NCI-H460 (cell line): ENCODE results near the gene LSM7. TPM values are rescaled to one million over a fixed set of nuclear protein-coding genes. Genes with fewer than 3 reads are reported as not detected.

ENCODE experiments used
- DNase-seq: peaks from one replicate; pipeline ENCODE4 v3.0.0-alpha.2; 2016; ENCODE audit warnings: low read depth; ENCODE audit errors: extremely low read depth
- total RNA-seq: library from RNA; depleted of rRNA; stranded (reverse); fragments of >200 nt; shearing (Covaris generic); gene quantifications from 2 replicates; pipeline ENCODE4 v1.2.3, GENCODE V29; 2014

The LSM7 gene
- total RNA-seq, 1 experiment from 2014 or later = 125 TPM

GRCh38 chr19:2325281-2326046 is 2.9 kb downstream of the LSM7 start:
- no peak for DNase-seq

GRCh38 chr19:2324220-2324948 is 4.0 kb downstream of the LSM7 start:
- no peak for DNase-seq

GRCh38 chr19:2323707-2324106 is 4.7 kb downstream of the LSM7 start:
- no peak for DNase-seq

GRCh38 chr19:2321565-2322283 is 6.7 kb downstream of the LSM7 start:
- DNase-seq = no peak

- no peak for DNase-seq
Measured at GRCh38 chr19:2320939-2321338, 7.4 kb downstream of the LSM7 start.

GRCh38 chr19:2320049-2320448 is 8.3 kb downstream of the LSM7 start:
- no peak for DNase-seq

- no peak for DNase-seq
Measured at GRCh38 chr19:2319551-2319950, 8.8 kb downstream of the LSM7 start.

GRCh38 chr19:2318923-2319322 is 9.5 kb downstream of the LSM7 start:
- DNase-seq = no peak

GRCh38 chr19:2317756-2318155 is 10.6 kb downstream of the LSM7 start:
- DNase-seq = no peak

- no peak for DNase-seq
Measured at GRCh38 chr19:2317300-2317699, 11.1 kb downstream of the LSM7 start.

GRCh38 chr19:2315818-2316353 is 12.5 kb downstream of the LSM7 start:
- DNase-seq = peak; percentile 38

GRCh38 chr19:2315121-2315817 is 13.1 kb downstream of the LSM7 start:
- no peak for DNase-seq

- DNase-seq = no peak
Measured at GRCh38 chr19:2312820-2313501, 15.4 kb downstream of the LSM7 start.

- DNase-seq = no peak
Measured at GRCh38 chr19:2311093-2311492, 17.3 kb downstream of the LSM7 start.

GRCh38 chr19:2309734-2310362 is 18.5 kb downstream of the LSM7 start:
- no peak for DNase-seq

- no peak for DNase-seq
Measured at GRCh38 chr19:2308114-2308556, 20.3 kb downstream of the LSM7 start, which contains the start of gene LINGO3. TSS of gene LINGO3 (minus strand) at chr19:2308154. CDS start at chr19:2291776, 16,378 bp downstream.

- no peak for DNase-seq
Measured at GRCh38 chr19:2307518-2308012, 20.8 kb downstream of the LSM7 start.

GRCh38 chr19:2306971-2307370 is 21.4 kb downstream of the LSM7 start:
- no peak for DNase-seq

- DNase-seq = no peak
Measured at GRCh38 chr19:2306281-2306806, 22.0 kb downstream of the LSM7 start.
